LoVo (cell line): ENCODE measurements around the gene GDPD2.

ENCODE experiments used
- DNase-seq: peaks from one replicate; pipeline ENCODE4 v3.0.0-alpha.2; 2016; ENCODE audit warnings: low spot score

GDPD2 gene

GRCh38 chrX:70476166-70476933 is 53.2 kb downstream of the GDPD2 start:
- no peak for DNase-seq

GRCh38 chrX:70476934-70477733 is 54.0 kb downstream of the GDPD2 start:
- peak; percentile 64 for DNase-seq

DNA sequence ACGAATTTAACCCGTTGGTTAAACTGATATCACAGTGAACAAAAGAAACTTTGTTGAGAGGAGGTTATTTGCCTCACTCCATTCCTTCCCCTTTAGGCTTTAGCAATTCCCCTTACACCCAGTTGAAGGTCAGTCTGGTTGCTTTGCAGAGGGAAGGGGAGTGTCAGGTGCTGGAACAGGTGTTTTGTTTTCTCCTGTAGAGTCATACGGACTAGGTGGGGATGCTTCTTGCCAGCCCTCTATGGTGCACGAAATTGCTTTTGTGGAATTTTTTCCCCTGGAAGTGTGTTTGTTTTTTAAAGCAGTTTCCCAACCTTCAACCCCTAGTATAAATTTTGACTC is 54.6 kb downstream of the GDPD2 start:
- no peak for DNase-seq

- no peak for DNase-seq
Measured at GRCh38 chrX:70478526-70479245, 55.6 kb downstream of the GDPD2 start.

GRCh38 chrX:70479247-70479921 is 56.3 kb downstream of the GDPD2 start:
- peak; percentile 60 for DNase-seq

GRCh38 chrX:70479922-70480659 is 57.0 kb downstream of the GDPD2 start:
- peak; percentile 73 for DNase-seq

GRCh38 chrX:70480660-70481018 is 57.5 kb downstream of the GDPD2 start:
- DNase-seq, result no peak

GRCh38 chrX:70481471-70482270 is 58.6 kb downstream of the GDPD2 start:
- no peak for DNase-seq

DNA sequence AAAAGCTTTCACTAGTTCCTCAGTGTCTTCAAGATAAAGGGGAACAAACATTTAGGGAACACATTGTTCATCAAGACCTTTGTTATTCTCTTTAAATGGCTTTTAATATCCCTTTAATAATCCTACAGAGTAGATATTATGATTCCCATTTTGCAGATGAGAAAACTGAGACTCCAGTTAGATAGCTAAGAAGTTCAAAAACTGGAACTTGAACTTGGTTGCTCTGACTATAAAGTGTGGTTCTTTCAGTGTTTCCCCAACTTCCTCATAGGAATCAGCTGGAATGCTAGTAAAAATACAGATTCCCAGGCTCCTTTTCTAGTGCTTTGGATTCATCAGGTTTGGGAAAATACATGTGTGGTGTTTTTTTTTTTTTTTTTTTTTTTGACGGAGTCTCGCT is 59.2 kb downstream of the GDPD2 start:
- DNase-seq, result no peak
